HL-60 (cell line): ENCODE measurements around the gene CPPED1.
A peak's percentile ranks its signal among the peaks of the same experiment; 100 is the strongest.

Source experiments
- DNase-seq, 2 experiments: peaks; one replicate each; pipeline ENCODE4 v3.0.0-alpha.2; 2010 to 2020; ENCODE audit warnings: low read depth in 1 of 2, low spot score in 1 of 2
- H3K27ac ChIP-seq: fragments of 250-450 bp; sonication (Bioruptor Pico); replicated peaks from 2 replicates; pipeline ENCODE4 v1.5.1; 2020; ENCODE audit warnings: mild to moderate bottlenecking, moderate library complexity
- H3K27me3 ChIP-seq: fragments of 250-450 bp; sonication (Bioruptor Pico); 2 replicates; pipeline ENCODE4 v1.5.1; 2021; ENCODE audit warnings: mild to moderate bottlenecking, moderate library complexity; ENCODE audit not compliant: insufficient read depth, poor library complexity, severe bottlenecking
- H3K4me3 ChIP-seq: replicated peaks from 2 replicates; pipeline ENCODE4 v1.5.1; 2011; ENCODE audit warnings: mild to moderate bottlenecking, control low read depth, low read length; ENCODE audit not compliant: insufficient read depth
- CTCF ChIP-seq: IDR thresholded peaks from one replicate; pipeline ENCODE4 v1.5.1; 2011; ENCODE audit warnings: low read length, control low read depth, inconsistent platforms; ENCODE audit not compliant: insufficient read depth
- GABPA ChIP-seq: IDR thresholded peaks from 2 replicates; pipeline ENCODE4 v1.6.1; 2012; ENCODE audit warnings: low read depth
- POLR2AphosphoS5 ChIP-seq: IDR thresholded peaks from 2 replicates; pipeline ENCODE4 v1.6.1; 2012; ENCODE audit warnings: low read depth
- REST ChIP-seq: IDR thresholded peaks from 2 replicates; pipeline ENCODE4 v1.6.1; 2012; ENCODE audit warnings: low read depth; ENCODE audit not compliant: insufficient replicate concordance
- SPI1 ChIP-seq: IDR thresholded peaks from 2 replicates; pipeline ENCODE4 v1.6.1; 2012; ENCODE audit warnings: low read depth, mild to moderate bottlenecking, borderline replicate concordance

Gene CPPED1

GRCh38 chr16:12753203-12754023 lies 50.3 kb downstream of the CPPED1 start:
- no peaks in the 10 kb centered on the region for H3K27me3 ChIP-seq
- TF ChIP-seq SPI1 (peak; percentile 33; the same call in 1 of the 2 replicates), REST (no peak), POLR2AphosphoS5 (no peak)
- H3K27ac ChIP-seq: no peak overlapping the region
- no peak overlapping the region for H3K4me3 ChIP-seq
- DNase-seq: no peak

GRCh38 chr16:12752159-12752558 lies 51.5 kb downstream of the CPPED1 start:
- no peak overlapping the region for H3K4me3 ChIP-seq
- no peak for DNase-seq
- H3K27me3 ChIP-seq: no peaks in the 10 kb centered on the region
- TF ChIP-seq SPI1 (no peak), GABPA (no peak), REST (no peak), POLR2AphosphoS5 (no peak), CTCF (no peak)
- no peak overlapping the region for H3K27ac ChIP-seq

DNA sequence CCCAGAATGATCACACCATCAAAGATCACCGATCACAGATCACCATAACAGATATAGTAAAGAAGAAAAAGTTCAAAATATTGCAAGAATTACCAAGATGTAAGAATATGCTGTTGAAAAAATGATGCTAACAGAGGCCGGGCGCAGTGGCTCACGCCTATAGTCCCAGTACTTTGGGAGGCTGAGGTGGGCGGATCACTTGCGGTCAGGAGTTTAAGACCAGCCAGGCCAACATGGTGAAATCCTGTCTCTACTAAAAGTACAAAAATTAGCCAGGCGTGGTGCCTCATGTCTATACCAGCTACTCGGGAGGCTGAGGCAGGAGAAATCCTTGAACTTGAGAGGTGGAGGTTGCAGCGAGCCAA lies 53.2 kb downstream of the CPPED1 start:
- H3K27me3 ChIP-seq: no peaks in the 10 kb centered on the region
- no peak overlapping the region for H3K27ac ChIP-seq
- no peak overlapping the region for H3K4me3 ChIP-seq
- TF ChIP-seq CTCF: no peak
- TF ChIP-seq POLR2AphosphoS5: no peak
- TF ChIP-seq SPI1: no peak
- no peak for TF ChIP-seq REST
- TF ChIP-seq GABPA: no peak
- DNase-seq: no peak
